Endothelial cell of umbilical vein (primary cell): Measurements from ENCODE around the gene LRRC59. TPM values are rescaled to one million over a fixed set of nuclear protein-coding genes. Genes with fewer than 3 reads are reported as not detected.

Experiments
- BruUV-seq: library from RNA; stranded (reverse); fragments of 400-500 nt; replicated peaks from 2 replicates; lab custom pipeline; 2021; lab: Mats Ljungman, UMichigan
- CTCF ChIA-PET: fragments of 300-600, 350-600 bp; sonication (Branson Sonifier 250); formaldehyde crosslinking; loops from one replicate; lab custom pipeline; 2021; ENCODE audit warnings: antibody characterized with exemption, inconsistent platforms; lab: Charles Lee
- POLR2A ChIA-PET: fragments of 300-600, 350-600 bp; sonication (Branson Sonifier 250); formaldehyde crosslinking; loops from one replicate; lab custom pipeline; 2021; ENCODE audit warnings: antibody characterized with exemption, inconsistent platforms; lab: Charles Lee
- DNase-seq: peaks from one replicate; pipeline ENCODE4 v3.0.0-alpha.2; 2011; ENCODE audit warnings: low read depth, low spot score
- FAIRE-seq: peaks from 2 replicates; lab custom pipeline; 2011; peaks lifted over from hg19 to GRCh38; lab: Jason Lieb, UNC
- H2AFZ ChIP-seq: 2 replicates; pipeline ENCODE4 v1.6.0; 2012; ENCODE audit warnings: low read depth, low read length, control low read depth, inconsistent platforms
- H3K27ac ChIP-seq: 2 replicates; pipeline ENCODE4 v1.5.1; 2011; ENCODE audit warnings: low read depth, mild to moderate bottlenecking, control low read depth, low read length, moderate library complexity; ENCODE audit not compliant: insufficient read depth
- H3K27me3 ChIP-seq, 2 experiments: 2 replicates each; pipeline versions ENCODE4 v1.6.0 to v1.6.1; 2011; ENCODE audit warnings: low read length in 2 of 2, mixed read lengths in 1 of 2; ENCODE audit not compliant: control insufficient read depth in 2 of 2, insufficient read depth in 2 of 2
- H3K36me3 ChIP-seq, 2 experiments: 2 replicates in 1 of 2; 3 replicates in 1 of 2; pipeline ENCODE4 v1.5.1; 2011; ENCODE audit warnings: low read length in 2 of 2, mild to moderate bottlenecking in 1 of 2, moderate library complexity in 1 of 2; ENCODE audit not compliant: control insufficient read depth in 2 of 2, insufficient read depth in 2 of 2; ENCODE audit errors: extremely low read depth in 1 of 2
- H3K4me1 ChIP-seq: 3 replicates; pipeline ENCODE4 v1.5.1; 2011; ENCODE audit warnings: mild to moderate bottlenecking, low read length; ENCODE audit not compliant: control insufficient read depth, insufficient read depth; ENCODE audit errors: extremely low read depth
- H3K4me2 ChIP-seq: 2 replicates; pipeline ENCODE4 v1.6.1; 2011; ENCODE audit warnings: low read length, control low read depth, mixed read lengths; ENCODE audit not compliant: insufficient read depth
- H3K4me3 ChIP-seq, 3 experiments: fragments of 200-600 bp in 1 of 3; sonication (generic), shearing (Covaris generic) in 1 of 3; replicated peaks in 1 of 3; 2 replicates each; pipeline ENCODE4 v1.5.1; 2011 to 2016; ENCODE audit warnings: control low read depth in 3 of 3, low read length in 3 of 3, mild to moderate bottlenecking in 2 of 3, inconsistent platforms in 1 of 3, low read depth in 1 of 3, moderate library complexity in 1 of 3; ENCODE audit not compliant: insufficient read depth in 1 of 3
- H3K79me2 ChIP-seq: 2 replicates; pipeline ENCODE4 v1.6.0; 2012; ENCODE audit warnings: low read length, inconsistent platforms; ENCODE audit not compliant: control insufficient read depth, insufficient read depth
- H3K9ac ChIP-seq: replicated peaks from 2 replicates; pipeline ENCODE3; 2011; ENCODE audit warnings: low read length, control low read depth; ENCODE audit not compliant: insufficient read depth; ENCODE audit errors: extremely low read depth
- H3K9me1 ChIP-seq: replicated peaks from 3 replicates; pipeline ENCODE4 v1.6.0; 2011; ENCODE audit warnings: mild to moderate bottlenecking, low read length; ENCODE audit not compliant: control insufficient read depth, insufficient read depth; ENCODE audit errors: extremely low read depth
- H3K9me3 ChIP-seq: replicated peaks from 2 replicates; pipeline ENCODE4 v1.5.1; 2012; ENCODE audit warnings: low read length, inconsistent platforms; ENCODE audit not compliant: control insufficient read depth, insufficient read depth
- H4K20me1 ChIP-seq: replicated peaks from 2 replicates; pipeline ENCODE3; 2011; ENCODE audit warnings: mild to moderate bottlenecking, low read length; ENCODE audit not compliant: control insufficient read depth, insufficient read depth; ENCODE audit errors: extremely low read depth
- CTCF ChIP-seq, 2 donors: IDR thresholded peaks; 1 replicate in 1 of 2; 2 replicates in 1 of 2; pipeline ENCODE4 v1.5.1; 2011; ENCODE audit warnings: low read length in 2 of 2, mild to moderate bottlenecking in 2 of 2, moderate library complexity in 2 of 2, control low read depth in 1 of 2, inconsistent platforms in 1 of 2, low read depth in 1 of 2; ENCODE audit not compliant: insufficient read depth in 1 of 2; ENCODE audit errors: extremely low read depth in 1 of 2
- EZH2 ChIP-seq: IDR thresholded peaks from 2 replicates; pipeline ENCODE4 v1.6.1; 2012; ENCODE audit warnings: borderline replicate concordance, low read depth, mild to moderate bottlenecking, moderate library complexity, low read length, inconsistent platforms; ENCODE audit not compliant: severe bottlenecking
- FOS ChIP-seq: IDR thresholded peaks from 2 replicates; pipeline ENCODE4 v1.6.1; 2011; ENCODE audit warnings: mild to moderate bottlenecking, low read length, moderate library complexity, borderline replicate concordance; ENCODE audit not compliant: insufficient read depth
- GATA2 ChIP-seq: IDR thresholded peaks from 2 replicates; pipeline ENCODE4 v1.7.0; 2011; ENCODE audit warnings: low read depth, mild to moderate bottlenecking, moderate library complexity, mixed read lengths, low read length; ENCODE audit not compliant: insufficient read length, insufficient read depth
- JUN ChIP-seq: IDR thresholded peaks from 2 replicates; pipeline ENCODE4 v1.6.1; 2011; ENCODE audit warnings: borderline replicate concordance, low read depth; ENCODE audit not compliant: insufficient read length, insufficient read depth
- MAX ChIP-seq: IDR thresholded peaks from 2 replicates; pipeline ENCODE4 v1.6.1; 2011; ENCODE audit not compliant: insufficient read depth, insufficient read length
- MYC ChIP-seq: IDR thresholded peaks from one replicate; pipeline ENCODE4 v1.6.1; 2011; ENCODE audit warnings: mild to moderate bottlenecking, low read depth, low read length
- POLR2A ChIP-seq: IDR thresholded peaks from 2 replicates; pipeline ENCODE4 v1.6.1; 2012; ENCODE audit warnings: low read depth, mild to moderate bottlenecking, control low read depth, low read length
- POLR2AphosphoS5 ChIP-seq: IDR thresholded peaks from 2 replicates; pipeline ENCODE4 v1.6.1; 2012; ENCODE audit warnings: low read depth, mild to moderate bottlenecking, control low read depth, low read length, moderate library complexity; ENCODE audit not compliant: insufficient read depth
- dilution Hi-C: fragments of 300-500 bp; cut with MboI; formaldehyde crosslinking; loops from one replicate; pipeline ENCODE4 v1.15.0; 2019; ENCODE audit warnings: low sequenced_read_pairs; ENCODE audit not compliant: extremely low pct_ligation_motif_present
- intact Hi-C: fragments of 100-400 bp; cut with micrococcal nuclease; formaldehyde crosslinking; loops from one replicate; pipeline ENCODE4 v1.10.0; 2022
- polyA plus RNA-seq, 4 experiments: library from polyadenylated mRNA; depleted of rRNA in 3 of 4; stranded (reverse) in 3 of 4; unstranded in 1 of 4; fragments of >200 nt; gene quantifications; 2 replicates each; pipeline versions ENCODE4 v1.2.1 to v1.2.3, GENCODE V29; 2011 to 2012; ENCODE audit warnings: missing spikeins in 1 of 4
- total RNA-seq: library from RNA; stranded (reverse); gene quantifications from 2 replicates; pipeline ENCODE4 v1.2.3, GENCODE V29; 2021

LRRC59 gene
- total and polyA plus RNA-seq, 2 donors (not counting 3 experiments of a cell fraction or from before 2014, with no cell fraction given), result 93.9 to 183 TPM

- Histone ChIP-seq H3K9me1 (no peaks in the 10 kb centered on the region), H3K9ac (no peak overlapping the region), H3K4me3 (no peak overlapping the region), H3K4me2 (no peak overlapping the region), H2AFZ (no peak overlapping the region), H3K27me3 (peaks cover 0 to 5% of the 10 kb centered on the region in 2 experiments), H3K79me2 (peaks cover 14% of the 10 kb centered on the region), H4K20me1 (no peaks in the 10 kb centered on the region), H3K27ac (no peak overlapping the region), H3K9me3 (no peaks in the 10 kb centered on the region), H3K36me3 (no peaks in the 10 kb centered on the region), H3K4me1 (peaks cover 28% of the 10 kb centered on the region)
- ChIA-PET POLR2A (no interaction called here), CTCF (interaction anchor here (1.3 to 4.9 kb wide), 2 partner anchors 11 to 14 kb away, joined by 5 to 24 read pairs; no protein-coding TSS in a partner anchor)
- intact Hi-C loops, result no loop called here
- no TSS peak for BruUV-seq
- dilution Hi-C loops, result no loop called here
- no peak for DNase-seq
- no peak for FAIRE-seq
- no peak for TF ChIP-seq POLR2AphosphoS5
- no peak for TF ChIP-seq FOS
- TF ChIP-seq CTCF (IDR thresholded peaks at IDR 0.05; ENCODE audit: extremely low read depth in 1 of 2, insufficient read depth in 1 of 2, low read depth in 1 of 2, low read length in 2 of 2), result no peak
- no peak for TF ChIP-seq MAX
- TF ChIP-seq EZH2, result no peak
- no peak for TF ChIP-seq MYC
- TF ChIP-seq GATA2, result no peak
- TF ChIP-seq POLR2A, result no peak
- no peak for TF ChIP-seq JUN
Observed at GRCh38 chr17:50347894-50348291, 49.4 kb downstream of the LRRC59 start.
